Globus pallidus (tissue), 1 donor: ENCODE results near the gene NRL.

Experiments
- DNase-seq: peaks from one replicate; pipeline ENCODE4 v3.0.0-alpha.2; 2015; ENCODE audit warnings: low spot score

Gene NRL

DNA sequence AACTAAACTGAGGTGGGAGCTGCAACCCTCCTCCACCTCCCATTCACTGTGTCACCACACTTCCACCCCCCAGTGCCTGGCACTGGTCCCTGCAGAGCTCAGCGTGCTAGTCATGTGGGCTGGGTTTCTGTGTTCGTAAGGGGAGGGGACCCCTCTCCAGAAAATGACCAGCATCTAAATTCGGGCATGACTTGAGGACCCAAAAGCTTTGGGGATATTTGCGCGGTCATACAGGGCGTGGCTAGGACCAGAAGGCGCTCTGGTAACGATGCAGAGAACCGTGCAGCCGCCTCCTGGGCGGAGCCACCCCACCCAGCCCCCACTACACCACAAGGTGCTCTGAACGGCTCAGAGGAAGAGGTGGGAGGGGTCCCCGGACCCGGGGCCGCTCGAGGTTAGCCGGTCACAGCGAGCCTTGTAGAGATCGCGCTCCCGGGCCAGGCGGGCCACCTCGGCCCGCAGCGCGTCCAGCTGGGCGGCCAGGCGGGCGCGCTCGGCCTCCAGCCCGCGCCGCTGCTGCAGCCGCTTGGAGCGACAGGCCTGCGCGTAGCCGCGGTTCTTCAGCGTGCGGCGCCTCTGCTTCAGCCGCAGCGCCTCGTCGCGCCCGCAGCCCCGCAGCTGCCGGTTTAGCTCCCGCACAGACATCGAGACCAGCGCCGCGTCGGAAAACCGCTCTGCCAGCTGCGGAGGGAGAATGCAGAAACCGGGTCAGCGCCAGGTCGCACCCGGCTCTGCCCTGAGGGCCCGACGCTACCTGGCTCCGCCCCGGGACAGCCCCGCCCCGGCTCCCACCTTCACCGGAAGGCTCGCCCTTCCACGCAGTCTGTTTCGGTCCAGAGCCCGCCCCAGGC lies 33.6 kb downstream of the NRL start:
- DNase-seq: peak; percentile 46

DNA sequence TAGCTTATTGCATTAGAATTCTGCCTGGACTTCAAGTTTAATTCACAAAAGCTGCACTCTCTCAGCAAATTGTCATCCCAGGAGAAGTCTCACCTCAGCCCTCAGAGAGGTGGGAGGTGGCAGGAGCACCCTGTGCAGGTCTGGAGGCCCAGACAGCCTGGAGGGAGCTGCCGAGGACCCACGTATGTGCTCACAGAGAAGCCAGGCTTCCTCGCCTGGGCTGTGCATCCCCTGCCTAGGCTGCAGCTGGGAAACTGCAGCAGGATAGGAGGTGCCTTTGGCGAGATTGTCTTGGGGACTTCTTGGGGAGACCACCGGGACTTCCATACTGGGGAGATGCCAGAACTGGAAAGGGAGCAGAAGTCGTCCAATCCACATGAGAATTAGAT lies 34.6 kb downstream of the NRL start:
- no peak for DNase-seq

- no peak for DNase-seq
Observed at GRCh38 chr14:24079491-24080141, 35.1 kb downstream of the NRL start.

- DNase-seq: no peak
Observed at GRCh38 chr14:24078146-24078545, 36.6 kb downstream of the NRL start.

GRCh38 chr14:24077086-24077485 lies 37.7 kb downstream of the NRL start:
- DNase-seq: no peak

GRCh38 chr14:24076302-24076601 lies 38.5 kb downstream of the NRL start:
- DNase-seq: no peak

- DNase-seq: no peak
Observed at GRCh38 chr14:24075485-24076301, 39.1 kb downstream of the NRL start.

GRCh38 chr14:24074625-24075484 lies 39.9 kb downstream of the NRL start:
- no peak for DNase-seq

DNA sequence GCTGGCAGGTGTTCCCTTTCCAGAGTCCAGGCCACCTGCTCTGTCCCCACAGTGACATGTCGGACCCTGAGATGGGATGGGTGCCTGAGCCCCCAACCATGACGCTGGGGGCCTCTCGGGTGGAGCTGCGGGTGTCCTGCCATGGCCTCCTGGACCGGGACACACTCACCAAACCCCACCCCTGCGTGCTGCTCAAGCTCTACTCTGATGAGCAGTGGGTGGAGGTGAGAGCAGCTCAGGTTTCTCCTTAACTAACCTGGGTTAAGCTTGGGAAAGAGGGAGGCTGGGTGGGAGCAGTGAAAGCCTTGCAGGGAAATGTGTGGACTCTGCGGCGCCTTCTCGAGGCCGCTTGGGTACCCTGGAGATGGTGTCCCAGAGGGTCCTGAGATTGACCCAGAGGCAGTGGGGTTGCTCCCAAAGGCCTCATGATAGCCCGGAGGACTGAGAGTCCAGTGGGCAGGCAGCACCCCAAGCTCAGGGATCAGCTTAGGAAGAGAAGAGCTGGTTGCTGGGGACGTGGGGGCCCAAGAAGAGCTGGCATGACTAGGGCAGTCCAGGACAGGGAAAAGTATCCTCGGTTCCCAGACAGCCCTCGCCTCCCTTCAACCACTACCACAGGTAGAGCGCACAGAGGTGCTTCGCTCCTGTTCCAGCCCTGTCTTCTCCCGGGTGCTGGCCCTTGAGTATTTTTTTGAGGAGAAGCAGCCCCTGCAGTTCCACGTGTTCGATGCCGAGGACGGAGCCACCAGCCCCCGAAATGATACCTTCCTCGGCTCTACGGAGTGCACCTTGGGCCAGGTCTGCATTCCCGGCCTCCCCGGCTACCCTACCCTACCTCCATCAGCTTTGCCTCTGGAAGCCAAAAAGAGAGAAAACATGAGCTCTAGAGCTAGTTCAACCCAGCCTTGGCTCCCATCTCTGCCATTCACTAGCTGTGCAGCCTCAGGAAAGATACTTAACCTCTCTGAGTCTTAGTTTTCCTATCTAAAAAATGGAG lies 41.6 kb downstream of the NRL start:
- DNase-seq: no peak

- DNase-seq: no peak
Observed at GRCh38 chr14:24072436-24072835, 42.3 kb downstream of the NRL start.

DNA sequence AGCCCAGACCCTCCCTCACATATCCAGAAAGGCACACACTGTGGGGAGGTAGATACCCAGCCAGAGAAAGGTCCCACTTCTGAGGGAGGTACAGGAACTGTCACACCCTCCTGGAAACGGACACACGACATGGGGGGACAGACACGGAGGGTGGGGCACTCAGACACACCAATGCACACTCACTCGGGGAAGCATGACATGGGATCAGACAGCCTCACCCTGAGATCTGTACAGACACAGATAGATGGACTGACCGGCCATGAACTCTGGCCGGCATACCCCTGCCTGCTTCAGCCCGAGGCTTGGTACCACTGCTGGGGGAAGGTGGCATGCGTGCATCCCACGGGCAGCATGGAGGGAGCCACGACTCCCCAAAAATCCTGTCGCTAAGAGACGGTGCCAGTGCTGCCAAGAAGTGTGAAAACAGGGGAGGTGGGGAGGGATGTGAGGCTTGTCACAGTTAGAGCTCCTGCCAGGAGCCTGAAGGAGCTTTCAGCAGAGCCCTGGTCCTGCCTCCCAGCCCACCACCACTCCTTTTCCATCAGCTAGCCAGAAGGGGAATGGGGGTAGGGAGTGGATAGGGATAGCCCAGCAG lies 42.8 kb downstream of the NRL start:
- no peak for DNase-seq

GRCh38 chr14:24071144-24071697 lies 43.5 kb downstream of the NRL start, which contains the start of gene CPNE6:
Gene CPNE6, plus strand, starts transcription at chr14:24071562. Its CDS starts 1,375 bp downstream, at chr14:24072937.
- DNase-seq: no peak

DNA sequence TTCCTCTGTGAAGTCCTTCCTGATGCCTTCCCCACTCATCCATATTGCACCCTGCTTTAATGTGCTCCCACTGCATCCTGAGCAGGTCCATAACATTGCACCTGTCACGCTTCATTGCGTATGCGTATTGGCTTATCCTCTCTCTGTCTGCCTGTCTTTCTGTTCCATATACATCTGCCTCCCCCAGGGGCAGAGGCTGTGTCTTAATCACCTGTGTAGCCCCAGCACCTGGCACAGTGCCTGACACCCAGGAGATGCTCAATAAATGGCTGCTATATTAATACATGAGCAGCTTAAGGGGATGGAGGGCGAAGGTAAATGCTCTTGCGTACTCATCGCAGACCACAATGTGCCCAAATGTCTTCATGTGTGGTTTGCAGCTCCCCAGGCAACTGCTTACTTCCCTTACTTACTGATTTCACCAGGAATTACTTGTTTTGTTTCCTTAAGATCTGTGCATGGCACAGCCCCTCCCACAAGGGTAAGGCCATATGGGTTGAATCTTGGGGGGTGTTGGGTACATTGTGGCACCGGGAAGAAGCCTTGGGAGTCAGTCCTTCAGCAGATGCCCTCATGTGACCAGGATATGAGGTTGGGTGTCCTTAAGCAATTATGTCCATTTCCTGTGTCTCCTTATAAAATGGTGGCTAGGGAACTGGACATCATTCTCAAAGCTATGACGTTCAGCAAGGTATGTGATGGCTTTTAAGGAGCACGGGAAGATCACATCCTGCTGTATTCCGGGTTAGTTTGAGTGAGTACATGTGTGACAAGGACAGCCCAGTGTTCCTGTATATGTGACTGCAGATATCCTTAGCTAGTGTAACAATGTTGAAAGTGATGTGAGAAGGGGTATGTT lies 44.2 kb downstream of the NRL start:
- no peak for DNase-seq

- no peak for DNase-seq
Observed at GRCh38 chr14:24069411-24069735, 45.4 kb downstream of the NRL start.

DNA sequence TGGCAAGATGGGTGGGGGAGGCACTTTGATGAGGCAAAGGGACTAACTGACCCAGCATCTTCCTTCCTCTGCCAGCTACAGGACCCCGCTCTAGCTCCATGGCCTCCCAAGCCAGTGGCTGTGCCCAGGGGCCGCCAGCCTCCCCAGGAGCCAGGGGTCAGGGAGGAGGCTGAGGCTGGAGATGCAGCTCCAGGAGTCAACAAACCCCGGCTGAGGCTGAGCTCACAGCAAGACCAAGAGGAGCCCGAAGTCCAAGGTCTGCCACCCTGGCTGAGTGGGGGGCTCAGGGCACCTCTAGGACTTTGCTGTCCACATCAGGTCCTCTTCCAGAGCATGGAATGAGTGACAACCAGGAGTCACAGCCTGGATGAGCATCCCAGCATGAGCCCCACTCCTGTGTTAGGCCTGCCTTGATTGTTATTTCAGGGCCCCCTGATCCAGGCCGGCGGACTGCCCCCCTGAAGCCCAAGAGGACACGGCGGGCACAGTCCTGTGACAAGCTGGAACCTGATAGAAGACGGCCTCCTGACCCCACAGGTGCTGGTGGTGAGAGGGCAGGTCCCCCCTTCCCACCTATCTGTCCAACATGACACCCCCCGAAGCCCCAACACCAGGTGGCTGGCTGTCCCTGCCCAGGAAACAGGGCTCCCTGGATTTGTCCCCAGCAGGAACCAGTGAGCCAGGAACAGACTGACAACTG lies 45.9 kb downstream of the NRL start:
- DNase-seq: no peak

DNA sequence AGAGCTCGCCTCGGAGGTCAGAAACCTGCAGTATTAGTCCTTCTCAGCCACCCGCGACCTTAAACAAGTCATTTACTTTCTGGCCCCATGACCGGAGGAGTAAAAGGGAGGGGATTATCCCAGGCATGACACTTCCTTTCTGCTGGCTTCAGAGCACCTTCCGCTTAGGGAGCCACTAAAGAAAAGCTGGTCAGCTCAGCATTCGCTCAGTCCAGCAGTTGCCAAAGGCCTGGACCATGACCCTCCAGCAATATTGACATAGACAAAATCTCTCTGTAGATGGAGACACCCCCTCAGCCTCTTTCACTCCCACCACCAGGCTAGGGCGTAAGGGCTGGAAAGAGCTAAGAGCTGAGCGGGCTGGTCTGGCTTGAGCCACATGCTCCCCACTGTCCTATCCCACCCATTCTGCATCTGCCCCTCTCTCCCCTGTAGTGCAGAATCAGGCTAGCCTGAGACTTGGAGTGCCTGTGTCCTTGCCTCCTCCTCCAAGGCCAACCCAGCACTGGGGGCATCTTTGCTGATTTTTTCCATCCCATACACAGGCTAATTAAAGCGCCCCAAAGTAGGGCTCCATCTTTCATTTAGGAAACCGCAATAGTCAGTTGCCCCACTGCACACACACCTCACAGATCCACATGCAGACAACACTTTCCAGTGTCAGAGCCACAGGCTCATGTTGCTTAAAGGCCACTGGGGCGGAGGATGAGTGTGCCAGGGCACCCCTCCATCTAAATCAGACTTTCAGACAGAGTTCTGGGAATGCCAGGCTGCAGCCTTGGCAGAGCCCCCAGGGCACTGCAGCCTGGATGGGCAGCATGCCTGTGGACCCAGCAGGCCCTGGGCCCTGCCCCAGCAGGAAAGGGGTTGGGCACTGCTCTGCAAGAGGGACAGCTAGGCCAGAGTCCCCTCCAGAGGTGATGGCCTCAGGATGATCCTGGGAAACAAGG lies 47.3 kb downstream of the NRL start:
- DNase-seq: no peak

DNA sequence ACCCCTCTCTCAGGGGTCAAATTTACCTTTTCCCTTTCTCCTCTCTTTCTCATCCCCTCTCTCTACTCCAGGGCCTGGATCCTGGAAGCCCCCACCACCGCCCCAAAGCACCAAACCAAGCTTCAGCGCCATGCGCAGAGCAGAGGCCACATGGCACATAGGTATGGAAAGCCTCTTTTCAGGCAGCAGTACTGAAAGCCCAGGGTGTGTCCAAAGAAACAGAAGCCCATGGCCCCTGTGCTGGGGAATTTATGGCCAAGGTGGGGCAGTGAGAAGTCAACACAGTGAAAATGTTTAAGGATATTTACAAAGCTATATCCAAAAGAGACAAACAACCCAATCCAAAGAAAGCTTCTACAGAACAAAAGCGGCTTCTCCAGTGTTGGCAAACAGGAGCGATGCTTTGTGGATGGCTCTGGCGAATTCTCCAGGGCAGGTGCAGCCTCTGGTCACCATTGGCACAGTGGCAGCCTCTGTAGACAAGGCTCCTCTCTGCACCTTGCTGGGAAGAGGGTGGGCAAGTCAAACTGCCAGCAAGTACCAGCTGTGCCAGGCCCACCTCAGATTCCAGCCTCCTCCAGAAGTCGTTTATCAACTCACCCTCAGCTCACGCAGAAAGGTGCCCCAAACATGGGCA lies 48.1 kb downstream of the NRL start:
- no peak for DNase-seq
